AG04449 (cell line): Measurements from ENCODE around the gene GPC3.

ENCODE experiments used
- CTCF ChIA-PET: fragments of 350-600 bp; formaldehyde crosslinking; extraction: SDS; loops from one replicate; lab custom pipeline; 2021; ENCODE audit warnings: antibody characterized with exemption; lab: Yijun Ruan, JAX
- POLR2A ChIA-PET: fragments of 400-600, 350-600 bp; formaldehyde crosslinking; extraction: SDS; loops from one replicate; lab custom pipeline; 2020; ENCODE audit warnings: antibody characterized with exemption, inconsistent platforms; lab: Yijun Ruan, JAX
- DNase-seq: peaks from one replicate; pipeline ENCODE4 v3.0.0-alpha.2; 2010; ENCODE audit warnings: low read depth, low spot score
- H3K4me3 ChIP-seq: 2 replicates; pipeline ENCODE4 v1.5.1; 2011; ENCODE audit warnings: low read depth, mild to moderate bottlenecking, control low read depth, low read length
- TF ChIP-seq, protein P1 (sequence below): IDR thresholded peaks from one replicate; pipeline ENCODE4 v1.5.1; 2011; ENCODE audit warnings: mild to moderate bottlenecking, moderate library complexity, low read length, control low read depth, inconsistent platforms; ENCODE audit not compliant: insufficient read depth; ENCODE audit errors: missing control alignments

GPC3 gene

GRCh38 chrX:133715715-133716114, 269.7 kb downstream of the GPC3 start:
- ChIA-PET CTCF (no interaction called here), POLR2A (no interaction called here)
- TF ChIP-seq, protein P1, sequence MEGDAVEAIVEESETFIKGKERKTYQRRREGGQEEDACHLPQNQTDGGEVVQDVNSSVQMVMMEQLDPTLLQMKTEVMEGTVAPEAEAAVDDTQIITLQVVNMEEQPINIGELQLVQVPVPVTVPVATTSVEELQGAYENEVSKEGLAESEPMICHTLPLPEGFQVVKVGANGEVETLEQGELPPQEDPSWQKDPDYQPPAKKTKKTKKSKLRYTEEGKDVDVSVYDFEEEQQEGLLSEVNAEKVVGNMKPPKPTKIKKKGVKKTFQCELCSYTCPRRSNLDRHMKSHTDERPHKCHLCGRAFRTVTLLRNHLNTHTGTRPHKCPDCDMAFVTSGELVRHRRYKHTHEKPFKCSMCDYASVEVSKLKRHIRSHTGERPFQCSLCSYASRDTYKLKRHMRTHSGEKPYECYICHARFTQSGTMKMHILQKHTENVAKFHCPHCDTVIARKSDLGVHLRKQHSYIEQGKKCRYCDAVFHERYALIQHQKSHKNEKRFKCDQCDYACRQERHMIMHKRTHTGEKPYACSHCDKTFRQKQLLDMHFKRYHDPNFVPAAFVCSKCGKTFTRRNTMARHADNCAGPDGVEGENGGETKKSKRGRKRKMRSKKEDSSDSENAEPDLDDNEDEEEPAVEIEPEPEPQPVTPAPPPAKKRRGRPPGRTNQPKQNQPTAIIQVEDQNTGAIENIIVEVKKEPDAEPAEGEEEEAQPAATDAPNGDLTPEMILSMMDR = no peak
- H3K4me3 ChIP-seq = no peak overlapping the region
- DNase-seq = no peak

GRCh38 chrX:133709501-133709900, 275.9 kb downstream of the GPC3 start:
- no peak overlapping the region for H3K4me3 ChIP-seq
- CTCF ChIA-PET = no interaction called here
- DNase-seq = no peak
- TF ChIP-seq, protein P1 = no peak
- POLR2A ChIA-PET = no interaction called here

- DNase-seq = no peak
- ChIA-PET CTCF (no interaction called here), POLR2A (no interaction called here)
- TF ChIP-seq, protein P1 = no peak
- no peak overlapping the region for H3K4me3 ChIP-seq
Observed at GRCh38 chrX:133706890-133707289, 278.5 kb downstream of the GPC3 start.

DNA sequence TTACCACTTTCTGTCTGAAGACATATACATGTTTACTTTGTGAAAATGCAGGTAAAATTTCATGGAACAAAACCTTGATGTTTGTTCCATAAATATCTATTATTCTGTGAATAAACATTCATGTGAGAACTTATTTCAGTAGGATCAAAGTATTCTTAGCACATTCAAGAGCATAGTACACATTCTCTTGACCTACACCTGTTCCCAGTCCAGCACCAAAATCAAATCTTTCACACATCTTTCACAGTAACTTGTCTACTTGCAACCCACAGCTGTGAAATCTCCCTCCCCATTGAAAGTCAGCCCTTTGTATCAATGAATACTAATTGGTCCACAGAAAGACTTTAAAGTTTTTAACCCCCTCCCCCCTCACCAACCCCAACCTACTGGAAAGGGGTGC, 283.2 kb downstream of the GPC3 start:
- TF ChIP-seq, protein P1 = no peak
- DNase-seq = no peak
- CTCF ChIA-PET = no interaction called here

GRCh38 chrX:133699023-133699728, 286.2 kb downstream of the GPC3 start:
- DNase-seq = no peak
- ChIA-PET POLR2A (no interaction called here), CTCF (interaction anchor here (1.2 to 2.8 kb wide), 5 partner anchors 78 to 445 kb away, joined by 3 to 12 read pairs (median 5); no protein-coding TSS in a partner anchor)
- no peak overlapping the region for H3K4me3 ChIP-seq
- TF ChIP-seq, protein P1 = no peak

More for the DNA sequence above, 283.2 kb downstream of the GPC3 start:
- POLR2A ChIA-PET = no interaction called here
- H3K4me3 ChIP-seq = no peak overlapping the region

DNA sequence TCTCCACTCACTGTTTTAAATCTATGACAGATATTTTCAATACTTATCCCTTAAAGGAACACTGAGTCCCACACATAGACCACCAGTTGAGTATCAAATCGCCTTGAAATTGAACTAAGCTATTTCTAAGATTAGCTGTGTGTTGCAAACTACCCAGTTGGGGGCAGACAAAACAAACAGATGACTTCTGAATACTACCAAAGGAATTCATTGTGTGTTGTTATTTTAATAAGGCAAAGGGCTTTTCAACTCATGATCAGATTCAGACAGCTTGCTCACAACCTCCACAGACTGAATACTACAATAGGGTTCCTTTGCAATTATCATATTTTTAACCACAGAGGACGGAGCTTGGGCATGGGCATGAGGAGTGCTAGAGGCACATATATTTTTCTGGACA, 287.1 kb downstream of the GPC3 start:
- CTCF ChIA-PET = interaction anchor here (0.6 to 2.8 kb wide), 8 partner anchors 76 to 446 kb away, joined by 3 to 12 read pairs (median 4); no protein-coding TSS in a partner anchor
- DNase-seq = no peak
- no peak overlapping the region for H3K4me3 ChIP-seq
- TF ChIP-seq, protein P1 = peak; percentile 2
- POLR2A ChIA-PET = no interaction called here
